Kidney glomerular epithelial cell (primary cell): ENCODE measurements around the gene GGCX.

Experiments used
- DNase-seq: peaks from one replicate; lab custom pipeline; 2025; lab: John Stamatoyannopoulos, UW

Gene GGCX

DNA sequence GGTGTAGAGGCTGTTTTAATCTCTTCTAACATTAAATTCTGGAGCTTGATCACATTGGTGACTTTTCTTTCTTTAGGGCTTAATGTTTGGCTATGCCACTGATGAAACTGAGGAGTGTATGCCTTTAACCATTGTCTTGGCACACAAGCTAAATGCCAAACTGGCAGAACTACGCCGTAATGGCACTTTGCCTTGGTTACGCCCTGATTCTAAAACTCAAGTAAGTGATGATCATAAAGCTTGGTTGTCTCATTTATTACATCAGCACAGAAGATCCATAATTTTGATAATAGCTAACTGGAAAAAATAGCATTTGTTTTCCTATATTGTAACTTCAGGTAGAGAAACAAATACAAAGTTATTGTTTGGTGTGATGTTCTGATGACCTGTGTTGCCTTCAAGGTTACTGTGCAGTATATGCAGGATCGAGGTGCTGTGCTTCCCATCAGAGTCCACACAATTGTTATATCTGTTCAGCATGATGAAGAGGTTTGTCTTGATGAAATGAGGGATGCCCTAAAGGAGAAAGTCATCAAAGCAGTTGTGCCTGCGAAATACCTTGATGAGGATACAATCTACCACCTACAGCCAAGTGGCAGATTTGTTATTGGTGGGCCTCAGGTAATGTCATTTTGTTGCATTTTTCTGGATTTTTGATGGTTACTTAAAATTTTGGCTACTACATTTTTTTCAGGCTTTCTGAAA, 19.4 kb downstream of the GGCX start:
- no peak for DNase-seq

DNA sequence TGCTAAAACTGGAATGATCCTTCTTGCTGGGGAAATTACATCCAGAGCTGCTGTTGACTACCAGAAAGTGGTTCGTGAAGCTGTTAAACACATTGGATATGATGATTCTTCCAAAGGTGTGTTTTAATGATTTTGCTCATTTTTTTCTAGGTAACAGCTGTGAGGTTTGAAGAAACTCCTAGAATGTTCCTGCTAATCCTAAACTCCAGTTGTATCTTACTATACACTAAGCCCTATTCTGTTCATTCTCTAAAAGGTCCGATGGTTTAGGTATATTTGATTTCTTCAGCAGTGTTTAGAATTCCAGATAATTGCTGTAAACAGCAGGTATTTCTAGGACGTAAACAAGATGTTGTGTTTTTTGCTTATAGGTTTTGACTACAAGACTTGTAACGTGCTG, 20.0 kb downstream of the GGCX start:
- DNase-seq = no peak

DNA sequence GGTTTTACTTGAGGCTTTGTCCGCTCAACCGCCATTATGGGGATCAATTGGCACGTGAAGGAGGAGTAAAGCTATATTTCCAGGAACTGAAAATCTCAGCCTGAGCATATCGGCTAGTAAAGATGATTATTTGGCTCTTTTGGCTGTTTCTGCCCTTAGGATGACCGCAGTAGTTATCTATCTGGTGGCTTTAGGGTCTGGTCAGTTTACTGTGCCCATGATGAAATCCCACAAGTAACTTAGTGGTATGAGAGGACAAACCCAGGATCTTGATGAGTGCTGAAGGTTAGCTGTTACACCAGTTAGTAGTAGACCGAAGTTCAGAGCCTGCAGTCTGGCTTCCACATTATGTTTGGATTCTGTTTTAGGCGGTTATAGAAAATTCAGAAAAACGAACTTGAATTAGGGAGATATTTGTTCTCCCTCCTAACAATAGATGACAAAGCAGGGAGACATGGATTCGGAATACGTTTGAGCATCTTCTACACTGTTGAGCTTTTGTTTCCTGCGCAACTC, 21.1 kb downstream of the GGCX start:
- no peak for DNase-seq

DNA sequence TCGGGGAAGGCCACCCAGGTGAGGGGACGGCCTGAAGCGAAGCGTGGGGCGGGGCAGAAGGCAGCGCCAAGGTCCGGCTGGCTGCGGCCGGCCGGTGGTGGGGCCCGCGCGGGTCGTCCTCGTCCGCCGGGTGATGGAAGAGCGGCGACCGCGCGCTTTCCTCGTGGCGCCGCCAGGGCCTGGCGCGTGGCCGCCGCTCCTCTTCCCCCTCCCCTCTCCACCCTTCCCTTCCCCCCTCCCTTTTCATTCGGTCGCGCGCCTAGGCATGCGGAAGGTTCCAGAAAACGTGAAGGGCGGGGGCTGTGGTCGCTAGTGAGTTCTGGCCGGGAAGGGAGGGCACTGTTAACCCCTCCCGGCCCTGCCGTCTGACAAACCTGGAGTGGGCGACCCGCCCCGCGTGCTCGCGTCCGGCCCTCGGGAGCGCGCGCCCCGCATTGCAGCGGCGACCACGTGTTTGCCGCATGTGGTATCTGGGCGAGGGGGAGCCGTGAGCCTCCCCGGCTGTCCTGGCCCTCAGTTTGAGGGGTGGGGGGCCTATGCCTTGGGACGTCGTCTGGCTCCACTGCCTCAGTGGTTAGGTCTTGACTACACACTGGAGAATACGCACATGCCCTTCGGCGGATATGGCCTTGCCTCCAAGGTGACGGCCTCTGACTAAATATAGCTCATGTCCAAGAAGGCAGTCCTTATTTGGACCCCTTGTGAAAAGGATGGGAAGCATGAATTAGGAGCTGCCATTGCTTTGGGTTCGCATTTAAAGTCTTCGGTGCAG, 21.7 kb downstream of the GGCX start:
- peak; percentile 16 for DNase-seq

DNA sequence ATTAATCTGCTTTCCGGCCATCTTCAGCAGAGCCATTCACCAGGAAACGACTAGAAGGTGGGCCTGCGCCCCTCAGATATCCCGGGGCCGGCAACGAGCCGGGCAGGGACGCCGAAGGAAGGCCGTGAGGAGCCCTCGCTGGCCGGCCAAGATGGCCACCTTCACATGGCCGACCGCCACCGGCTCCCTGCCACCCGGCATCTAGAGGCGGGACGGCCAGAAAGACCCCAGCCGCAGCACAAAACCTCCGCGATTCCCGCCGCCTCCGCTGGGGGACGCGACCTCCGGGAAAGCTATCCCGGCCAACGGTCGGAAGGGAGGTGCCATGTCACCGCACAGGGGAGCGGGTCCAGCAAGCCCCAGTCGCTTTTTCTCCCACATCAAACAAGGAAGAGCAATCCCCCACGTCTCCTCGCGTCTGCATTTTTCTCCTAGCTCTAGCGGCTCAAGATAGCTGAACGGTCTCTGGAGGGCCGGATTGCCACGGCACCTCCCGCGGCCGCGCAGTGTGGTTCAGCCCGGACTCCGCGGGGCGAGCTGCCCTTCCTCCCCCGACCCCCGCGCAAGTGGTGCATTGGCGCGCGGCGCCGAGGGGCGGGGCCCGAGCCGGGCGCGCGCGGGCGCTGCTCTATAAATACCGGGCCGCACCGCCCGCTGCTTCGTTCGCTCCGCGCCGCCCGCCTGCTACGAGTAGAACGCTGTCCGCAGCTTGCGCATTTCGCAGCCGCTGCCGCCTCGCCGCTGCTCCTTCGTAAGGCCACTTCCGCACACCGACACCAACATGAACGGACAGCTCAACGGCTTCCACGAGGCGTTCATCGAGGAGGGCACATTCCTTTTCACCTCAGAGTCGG, 22.6 kb downstream of the GGCX start, which contains the start of gene MAT2A:
Gene MAT2A, plus strand, starts transcription at position 662 of the 854 bp plus-strand sequence. Its CDS starts 120 bp downstream, at position 782.
- DNase-seq = peak; percentile 93

GRCh38 chr2:85537600-85538506, 23.4 kb downstream of the GGCX start:
- DNase-seq = peak; percentile 30

GRCh38 chr2:85536479-85536878, 24.8 kb downstream of the GGCX start:
- DNase-seq = peak; percentile 66

DNA sequence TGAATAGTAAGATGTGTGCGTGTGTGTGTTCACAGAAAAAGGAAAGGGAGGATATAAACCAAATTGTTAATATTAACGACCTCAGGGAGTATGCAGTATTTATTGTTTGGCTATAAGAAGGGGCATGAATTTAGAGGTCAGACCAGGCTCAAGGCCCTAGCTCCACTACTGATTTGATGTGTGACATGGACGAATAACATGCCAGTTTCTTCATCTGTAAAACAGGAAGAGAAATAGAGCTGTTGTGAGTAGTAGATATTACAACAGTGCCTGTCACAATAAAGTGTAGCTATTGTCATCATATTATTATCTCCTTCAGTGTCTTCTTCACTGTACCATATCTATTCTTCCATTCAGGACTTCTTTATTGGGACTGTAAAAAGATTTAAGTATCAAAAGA, 26.4 kb downstream of the GGCX start:
- no peak for DNase-seq

DNA sequence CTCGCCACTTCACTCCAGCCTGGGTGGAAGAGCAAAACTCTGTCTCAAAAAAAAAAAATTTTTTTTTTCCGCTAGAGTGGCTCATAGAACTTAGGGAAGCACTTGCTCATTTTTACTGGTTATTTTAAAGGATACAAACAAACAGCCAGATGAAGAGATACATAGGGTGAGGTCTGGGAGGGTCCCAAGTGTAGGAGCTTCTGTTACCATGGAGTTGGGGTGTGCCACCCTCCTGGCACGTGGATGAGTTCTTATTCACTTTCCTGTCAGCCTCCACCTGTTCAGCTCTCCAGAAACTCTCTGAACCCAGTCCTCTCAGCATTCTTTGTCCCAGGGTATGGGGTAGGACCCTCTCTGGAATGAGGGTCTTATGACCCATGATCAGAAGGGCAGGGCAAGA, 27.2 kb downstream of the GGCX start:
- DNase-seq = no peak

- no peak for DNase-seq
These were observed 29.7 kb downstream of the GGCX start for GRCh38 chr2:85531589-85531988.

GRCh38 chr2:85529809-85530208, 31.5 kb downstream of the GGCX start:
- no peak for DNase-seq

DNA sequence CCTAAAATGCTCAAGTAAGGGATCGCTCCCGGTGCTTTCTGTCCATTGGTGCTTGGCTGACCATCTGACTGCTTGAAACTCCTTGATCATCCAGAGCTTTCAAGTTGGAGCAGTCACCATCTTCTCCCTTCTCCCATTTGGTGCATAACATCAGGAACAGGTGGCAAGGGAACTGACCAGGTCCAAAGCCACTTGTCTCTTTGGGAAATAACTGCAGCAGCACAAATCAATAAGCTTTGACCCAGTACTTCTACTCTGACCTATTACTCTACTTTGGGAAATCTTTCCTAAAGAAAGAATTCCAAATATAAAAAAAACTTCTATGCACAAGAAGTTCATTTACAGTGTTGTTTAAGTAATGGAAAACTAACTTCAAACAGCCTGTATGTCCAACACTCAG, 32.9 kb downstream of the GGCX start:
- DNase-seq = no peak

DNA sequence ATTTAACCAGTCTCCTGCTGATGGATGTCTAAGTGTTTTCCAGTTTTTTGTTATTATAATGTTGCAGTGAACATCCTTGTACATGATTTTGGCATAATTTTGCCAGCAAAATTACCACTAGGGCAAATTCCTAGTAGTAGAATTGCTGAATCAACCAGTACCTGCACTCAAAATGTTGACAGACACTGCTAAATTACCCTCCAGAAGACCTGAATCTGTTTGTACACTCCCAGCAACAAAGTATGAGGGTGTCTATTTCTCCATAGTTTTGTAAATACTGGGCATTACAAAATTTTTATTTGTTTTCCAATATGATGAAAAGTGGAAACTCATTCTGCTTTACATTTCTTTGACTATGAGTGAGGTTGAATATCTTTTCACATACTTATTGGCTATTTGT, 33.5 kb downstream of the GGCX start:
- no peak for DNase-seq

- no peak for DNase-seq
These were observed 35.7 kb downstream of the GGCX start for GRCh38 chr2:85525567-85525966.

- DNase-seq = no peak
These were observed 36.3 kb downstream of the GGCX start for GRCh38 chr2:85525029-85525428.

- DNase-seq = no peak
These were observed 36.9 kb downstream of the GGCX start for GRCh38 chr2:85524336-85524908.

GRCh38 chr2:85523903-85524335, 37.4 kb downstream of the GGCX start:
- no peak for DNase-seq

DNA sequence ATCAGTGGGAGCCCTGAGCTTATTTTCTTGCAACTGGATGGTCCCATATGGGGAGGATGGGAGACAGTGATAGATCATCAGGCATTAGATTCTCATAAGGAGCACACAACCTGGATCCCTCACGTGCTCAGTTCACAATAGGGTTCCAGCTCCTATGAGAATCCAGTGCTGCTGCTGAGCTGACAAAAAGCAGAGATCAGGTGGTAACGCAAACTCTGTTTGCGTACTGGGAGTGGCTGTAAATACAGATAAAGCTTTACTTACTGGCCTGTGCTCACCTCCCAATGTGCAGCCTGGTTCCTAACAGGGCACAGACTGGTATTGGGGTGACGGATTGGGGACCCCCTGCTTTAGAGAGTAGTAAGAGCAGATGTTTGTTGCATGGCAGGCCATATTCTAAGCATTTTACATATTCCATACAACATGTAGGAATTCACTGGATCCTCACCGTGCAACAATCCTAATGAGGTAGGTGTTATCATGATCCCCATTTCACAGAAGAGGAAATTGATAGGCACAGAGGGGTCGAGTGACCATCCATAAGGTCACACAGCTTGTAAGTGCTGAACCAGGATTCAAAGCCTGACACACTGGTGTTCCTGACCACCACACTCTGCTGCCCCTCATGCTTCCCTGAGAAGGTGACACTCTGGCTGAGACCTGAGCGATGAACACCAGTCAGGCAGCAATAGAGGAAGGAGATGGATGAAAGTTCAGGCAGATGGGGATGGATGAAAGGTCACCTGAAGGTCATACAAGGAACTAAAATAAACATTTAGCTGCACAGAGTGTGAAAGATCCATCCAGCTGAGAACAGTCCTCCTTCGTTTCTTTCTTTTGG, 38.0 kb downstream of the GGCX start:
- DNase-seq = no peak

- no peak for DNase-seq
These were observed 39.1 kb downstream of the GGCX start for GRCh38 chr2:85522090-85522647.
